ENCODE results near the gene SAMM50.

The SAMM50 gene

DNA sequence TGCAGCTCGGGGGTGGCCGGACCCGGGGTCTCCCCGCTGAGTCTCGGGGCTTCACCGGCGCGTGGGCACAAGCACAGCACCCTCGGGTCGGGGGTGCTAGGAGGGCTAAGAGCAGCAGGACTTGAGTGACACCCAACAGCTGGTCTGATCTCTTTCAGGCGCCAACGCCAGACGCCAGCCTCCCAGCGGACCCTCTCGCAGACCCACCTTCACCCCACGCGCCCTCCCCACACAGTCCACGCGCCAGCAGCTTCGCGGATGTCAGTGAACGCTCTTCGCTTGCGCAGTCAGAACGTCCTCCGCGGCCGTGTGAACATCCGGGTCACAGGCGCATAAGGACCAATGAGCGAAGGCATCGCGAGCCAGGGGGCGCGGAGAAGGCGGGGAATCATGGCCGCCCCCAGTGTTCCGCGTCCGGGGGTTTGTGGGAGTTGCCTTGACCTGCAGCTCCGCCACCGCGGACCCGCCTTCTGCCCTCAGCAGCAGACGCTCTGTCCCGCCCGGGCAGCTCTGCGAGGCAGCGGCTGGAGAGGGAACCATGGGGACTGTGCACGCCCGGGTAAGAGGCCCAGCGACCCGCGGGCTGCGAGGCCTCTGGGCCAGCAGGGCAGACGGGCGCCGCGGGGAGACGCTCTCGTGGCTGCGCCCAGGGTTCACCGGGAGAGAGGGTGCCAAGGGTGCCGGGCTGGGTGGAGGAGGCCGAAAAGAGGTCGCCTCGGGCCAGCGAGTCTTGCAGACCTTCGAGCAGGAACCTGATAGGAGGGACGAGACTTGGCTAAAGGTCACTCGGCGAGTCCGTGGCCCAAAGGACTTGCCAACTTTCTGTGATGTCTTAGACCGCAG is at the start of gene SAMM50:
SAMM50 (plus strand) TSS at position 403 of the 843 bp plus-strand sequence; CDS start at position 539, 136 bp downstream.
- peak; percentile 84 for DNase-seq (ENCODE audit: low spot score)
- POLR2A ChIA-PET (ENCODE audit: low non-redundant PET): no interaction called here
- CTCF ChIA-PET: interaction anchor here (0.6 kb wide), 1 partner anchor 408 kb away, joined by 4 read pairs; no protein-coding TSS in a partner anchor
- peak within 1 kb of the TSS; percentile 91 for H3K27ac ChIP-seq
- TF ChIP-seq CTCF (conservative IDR thresholded peaks at IDR 0.05; ENCODE audit: low read depth): peak; percentile 24; the same call in 1 of the 2 replicates

DNA sequence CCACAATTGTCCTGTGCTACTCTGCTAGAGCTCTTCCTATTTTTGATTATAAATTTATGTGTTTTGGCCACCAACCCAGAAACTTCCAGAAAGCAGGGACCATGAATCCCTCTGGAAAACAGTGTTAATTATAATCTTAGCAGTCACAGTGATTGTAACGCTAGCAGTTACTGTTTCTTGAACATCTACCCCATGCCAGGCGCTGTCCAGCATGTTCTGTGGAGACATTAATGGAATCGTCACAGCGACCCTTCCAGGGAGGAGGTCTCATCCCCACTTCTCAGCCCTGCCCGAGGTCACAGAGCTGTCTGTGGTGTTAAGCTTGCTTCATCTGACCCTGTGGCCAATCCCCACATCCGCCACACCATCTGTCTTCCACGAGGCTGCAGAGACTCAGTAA is 49.6 kb upstream of the SAMM50 start:
- POLR2A ChIA-PET (ENCODE audit: low non-redundant PET): no interaction called here
- H3K27ac ChIP-seq: no peak overlapping the region
- CTCF ChIA-PET: interaction anchor here (0.8 kb wide), 1 partner anchor 23 kb away, joined by 3 read pairs; no protein-coding TSS in a partner anchor
- TF ChIP-seq CTCF (conservative IDR thresholded peaks at IDR 0.05; ENCODE audit: low read depth): no peak
- no peak for DNase-seq (ENCODE audit: low spot score)

DNA sequence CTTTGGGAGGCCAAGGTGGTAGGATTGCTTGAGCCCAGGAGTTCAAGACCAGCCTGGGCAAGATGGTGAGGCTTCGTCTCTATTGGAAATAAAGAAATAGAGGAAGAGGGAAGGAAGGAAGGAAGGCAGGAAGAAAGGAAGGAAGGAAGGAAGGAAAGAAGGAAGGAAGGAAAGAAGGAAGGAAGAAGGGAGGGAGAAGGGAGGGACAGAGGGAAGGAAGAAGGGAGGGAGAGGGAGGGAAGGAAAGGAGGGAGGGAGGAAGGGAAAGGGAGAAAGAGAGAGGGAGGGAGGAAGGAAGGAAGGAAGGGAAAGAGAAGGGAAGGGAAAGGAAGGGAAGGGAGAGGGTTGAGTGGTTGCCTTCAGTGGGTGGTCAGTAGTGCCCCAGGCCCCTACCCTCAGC is 45.5 kb upstream of the SAMM50 start:
- POLR2A ChIA-PET (ENCODE audit: low non-redundant PET): no interaction called here
- TF ChIP-seq CTCF (conservative IDR thresholded peaks at IDR 0.05; ENCODE audit: low read depth): no peak
- H3K27ac ChIP-seq: no peak overlapping the region
- CTCF ChIA-PET: no interaction called here
- DNase-seq (ENCODE audit: low spot score): no peak

DNA sequence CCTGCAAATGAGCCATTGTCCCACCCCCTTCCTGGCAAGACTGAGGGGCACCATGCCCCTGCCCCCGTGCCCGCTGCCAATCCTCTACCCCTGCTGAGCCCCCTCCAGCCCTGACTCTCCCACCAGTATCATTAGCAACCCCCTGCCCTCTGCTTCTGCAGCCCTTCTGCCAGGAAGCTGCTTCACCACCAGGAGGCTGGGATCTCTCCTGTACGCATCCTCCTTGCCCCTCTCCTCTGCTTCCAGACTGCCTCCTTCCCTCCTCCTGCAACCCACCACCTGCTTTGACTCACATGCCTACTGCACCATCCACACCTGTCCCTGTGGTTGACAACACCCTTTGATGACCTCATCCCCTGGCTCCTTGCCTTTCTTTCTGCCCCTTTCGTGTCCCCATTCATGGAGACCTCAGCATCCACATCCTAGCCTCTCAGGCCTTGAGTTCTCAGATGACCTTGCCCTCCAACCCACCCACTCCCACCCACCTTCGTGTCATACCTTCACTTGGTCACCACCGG is 45.0 kb upstream of the SAMM50 start:
- no peak for DNase-seq (ENCODE audit: low spot score)
- H3K27ac ChIP-seq: no peak overlapping the region
- ChIA-PET POLR2A (ENCODE audit: low non-redundant PET) (no interaction called here), CTCF (no interaction called here)
- no peak for TF ChIP-seq CTCF (conservative IDR thresholded peaks at IDR 0.05; ENCODE audit: low read depth)

GRCh38 chr22:43911351-43911750 is 43.9 kb upstream of the SAMM50 start:
- ChIA-PET CTCF (no interaction called here), POLR2A (ENCODE audit: low non-redundant PET) (no interaction called here)
- TF ChIP-seq CTCF (conservative IDR thresholded peaks at IDR 0.05; ENCODE audit: low read depth): no peak
- no peak for DNase-seq (ENCODE audit: low spot score)
- no peak overlapping the region for H3K27ac ChIP-seq

GRCh38 chr22:43917521-43917920 is 37.7 kb upstream of the SAMM50 start:
- H3K27ac ChIP-seq: no peak overlapping the region
- ChIA-PET CTCF (no interaction called here), POLR2A (ENCODE audit: low non-redundant PET) (no interaction called here)
- DNase-seq (ENCODE audit: low spot score): no peak
- TF ChIP-seq CTCF (conservative IDR thresholded peaks at IDR 0.05; ENCODE audit: low read depth): no peak

Data from RWPE1 (cell line).